GM23248 (cell line): ENCODE data around the gene CLPX. TPM values are rescaled to one million over a fixed set of nuclear protein-coding genes. Genes with fewer than 3 reads are reported as not detected.
A peak's percentile ranks its signal among the peaks of the same experiment; 100 is the strongest.

Experiments
- DNase-seq: peaks from one replicate; pipeline ENCODE4 v3.0.0-alpha.2; 2015
- H2AFZ ChIP-seq: fragments of 200-600 bp; sonication (generic); 2 replicates; pipeline ENCODE4 v1.6.1; 2016; ENCODE audit warnings: antibody characterized with exemption
- H3F3A ChIP-seq: fragments of 200-600 bp; sonication (generic); 2 replicates; pipeline ENCODE4 v1.6.1; 2016; ENCODE audit warnings: mild to moderate bottlenecking, antibody characterized with exemption, mixed run types; ENCODE audit not compliant: insufficient read depth
- H3K27ac ChIP-seq: fragments of 200-600 bp; sonication (generic); 2 replicates; pipeline ENCODE4 v1.5.1; 2016; ENCODE audit warnings: mild to moderate bottlenecking
- H3K27me3 ChIP-seq: fragments of 200-600 bp; sonication (generic); replicated peaks from 2 replicates; pipeline ENCODE4 v1.6.1; 2016; ENCODE audit warnings: mild to moderate bottlenecking; ENCODE audit not compliant: insufficient read depth
- H3K36me3 ChIP-seq: fragments of 200-600 bp; sonication (generic); 2 replicates; pipeline ENCODE4 v1.6.1; 2016; ENCODE audit warnings: low read depth, mild to moderate bottlenecking
- H3K4me1 ChIP-seq: fragments of 200-600 bp; sonication (generic); 2 replicates; pipeline ENCODE4 v1.6.1; 2016; ENCODE audit warnings: mild to moderate bottlenecking; ENCODE audit not compliant: insufficient read depth
- H3K4me2 ChIP-seq: fragments of 200-600 bp; sonication (generic); one replicate; pipeline ENCODE4 v1.6.1; 2016; ENCODE audit warnings: mild to moderate bottlenecking; ENCODE audit not compliant: unreplicated experiment
- H3K4me3 ChIP-seq: fragments of 200-600 bp; sonication (generic); 2 replicates; pipeline ENCODE4 v1.5.1; 2016; ENCODE audit warnings: mild to moderate bottlenecking
- H3K79me2 ChIP-seq: fragments of 200-600 bp; sonication (generic); 2 replicates; pipeline ENCODE4 v1.6.1; 2016; ENCODE audit warnings: mild to moderate bottlenecking; ENCODE audit not compliant: insufficient read depth
- H3K9ac ChIP-seq: fragments of 200-600 bp; sonication (generic); 2 replicates; pipeline ENCODE4 v1.6.1; 2016; ENCODE audit warnings: mild to moderate bottlenecking
- H3K9me2 ChIP-seq: fragments of 200-600 bp; sonication (generic); 2 replicates; pipeline ENCODE4 v1.6.1; 2016; ENCODE audit warnings: mixed run types, mild to moderate bottlenecking, moderate library complexity; ENCODE audit not compliant: insufficient read depth
- H3K9me3 ChIP-seq: fragments of 200-600 bp; sonication (generic); one replicate; pipeline ENCODE4 v1.6.1; 2017; ENCODE audit warnings: low read depth
- H4K20me1 ChIP-seq: fragments of 200-600 bp; sonication (generic); 2 replicates; pipeline ENCODE4 v1.6.0; 2016; ENCODE audit not compliant: insufficient read depth
- EZH2 ChIP-seq: fragments of 200-600 bp; sonication (generic); IDR thresholded peaks from 2 replicates; pipeline ENCODE4 v1.6.1; 2018; ENCODE audit warnings: antibody characterized with exemption, mild to moderate bottlenecking; ENCODE audit not compliant: insufficient read depth, poor library complexity, severe bottlenecking
- EZH2phosphoT487 ChIP-seq: fragments of 200-600 bp; sonication (generic); IDR thresholded peaks from 2 replicates; pipeline ENCODE4 v1.6.1; 2018; ENCODE audit warnings: antibody characterized with exemption, moderate library complexity, mild to moderate bottlenecking, low read depth; ENCODE audit not compliant: insufficient read depth
- WGBS, 2 experiments: methylation state at CpG; one replicate each; pipeline ENCODE4 v1.1.6; 2015 to 2017; ENCODE audit warnings: low lambda C conversion rate in 2 of 2, low coverage in 1 of 2; ENCODE audit errors: missing lambda C conversion rate in 2 of 2; 5-methylcytosine and 5-hydroxymethylcytosine counted together
- in situ Hi-C: fragments of 300-500 bp; cut with MboI; formaldehyde crosslinking; loops from 2 replicates; pipeline ENCODE4 v1.15.0; 2020
- polyA plus RNA-seq: library from polyadenylated mRNA; unstranded; fragments of >200 nt; fragmentation: Nextera tagmentation; extraction: Ambion mirVana; gene quantifications from 2 replicates; pipeline ENCODE4 v1.2.1, GENCODE V29; 2016
- total RNA-seq: library from RNA; depleted of rRNA; stranded (reverse); fragments of >200 nt; shearing (Covaris generic); gene quantifications from 2 replicates; pipeline ENCODE4 v1.2.3, GENCODE V29; 2014

Gene CLPX
- total and polyA plus RNA-seq, 2 experiments from 2014 or later = 22.8 to 33.1 TPM

DNA sequence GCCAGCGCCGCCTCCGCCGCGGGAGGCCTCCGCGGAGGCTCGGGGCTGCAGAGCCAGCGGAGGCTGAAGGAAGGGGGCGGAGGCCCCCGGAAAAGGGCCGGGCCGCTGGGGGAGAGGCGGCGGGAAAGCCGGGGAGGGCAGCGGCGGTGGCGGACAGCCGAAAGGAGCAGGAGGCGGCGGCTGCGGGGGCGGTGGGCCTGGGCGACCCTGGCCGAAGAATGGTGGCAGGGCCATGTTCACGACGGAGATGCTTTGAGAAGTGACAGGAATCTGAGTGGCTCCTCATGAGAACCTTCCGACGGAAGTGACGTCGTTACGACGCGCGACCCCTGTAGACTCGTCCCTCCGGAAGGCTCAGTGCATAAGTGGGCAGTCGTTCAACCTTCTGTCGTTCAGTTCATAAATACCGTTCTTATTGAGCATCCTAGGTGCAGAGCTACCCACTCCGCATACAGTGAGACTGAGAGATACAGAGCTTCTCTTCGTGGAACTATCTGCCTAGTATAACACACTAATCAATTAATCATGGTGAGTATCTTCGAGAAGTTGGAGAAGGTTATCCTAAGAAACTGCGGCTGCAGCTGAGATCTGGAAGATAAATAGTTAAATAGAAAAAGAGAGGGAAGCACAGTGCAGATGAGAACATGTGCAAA is 51.5 kb downstream of the CLPX start, which contains the start of gene PDCD7:
TSS of gene PDCD7 (minus strand) at position 261 of the 653 bp plus-strand sequence. CDS start at position 234, 27 bp downstream.
- H3K4me3 ChIP-seq = peak within 1 kb of the TSS; percentile 89
- H4K20me1 ChIP-seq = no peaks in the 10 kb centered on the region
- no peaks in the 10 kb centered on the region for H3K9me2 ChIP-seq
- H3K9ac ChIP-seq = peak within 1 kb of the TSS; percentile 91
- DNase-seq = peak; percentile 96
- no peaks in the 10 kb centered on the region for H3K27me3 ChIP-seq
- in situ Hi-C loops = no loop called here
- peak within 1 kb of the TSS; percentile 99 for H3K4me2 ChIP-seq
- no peaks in the 10 kb centered on the region for H3F3A ChIP-seq
- 2 to 4% methylated on average over 15 to 45 of the region's 45 CpGs for WGBS, 2 experiments
- TF ChIP-seq EZH2phosphoT487 (no peak), EZH2 (no peak)
- H3K27ac ChIP-seq = peak within 1 kb of the TSS; percentile 61
- peak within 1 kb of the TSS; percentile 99 for H2AFZ ChIP-seq
- H3K79me2 ChIP-seq = peaks cover 42% of the 10 kb centered on the region
- peaks cover 10% of the 10 kb centered on the region; the same call in 1 of the 2 replicates for H3K36me3 ChIP-seq
- H3K4me1 ChIP-seq = peaks cover 8% of the 10 kb centered on the region
- H3K9me3 ChIP-seq = no peaks in the 10 kb centered on the region

DNA sequence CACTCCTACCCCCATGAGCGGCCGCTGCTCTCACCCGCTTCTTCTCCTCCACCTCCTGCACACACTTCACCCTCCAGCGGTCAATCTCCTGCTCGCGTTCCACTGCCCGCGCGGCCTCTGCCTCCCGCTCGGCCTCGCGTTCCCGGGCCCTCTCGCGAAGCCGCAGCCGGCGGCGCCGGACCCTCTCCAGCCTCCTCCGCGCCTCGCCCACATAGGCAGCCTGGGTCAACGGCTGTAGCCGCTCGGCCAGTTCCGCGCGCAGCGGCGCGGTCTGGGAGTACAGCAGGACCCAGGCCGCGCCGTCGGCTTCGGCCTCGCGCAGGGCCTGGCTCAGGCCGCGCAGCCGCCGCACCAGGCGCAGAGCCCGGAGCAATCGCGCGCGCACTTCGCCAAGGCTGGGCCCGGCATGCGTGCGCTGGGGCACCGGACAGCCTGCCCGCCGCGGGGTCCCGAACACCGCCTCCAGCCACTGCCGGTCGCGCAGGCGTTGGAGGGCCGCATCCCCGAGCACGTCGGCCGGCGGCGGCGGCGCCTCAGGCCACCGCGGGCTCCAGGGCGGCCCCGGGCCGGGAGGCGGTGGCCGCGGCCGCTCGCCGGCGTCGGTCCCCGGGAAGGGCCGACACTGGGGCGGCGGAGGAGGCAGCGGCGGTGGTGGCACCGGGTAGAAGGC is 52.1 kb downstream of the CLPX start:
- H3K9me2 ChIP-seq = no peaks in the 10 kb centered on the region
- peaks cover 16% of the 10 kb centered on the region for H3K36me3 ChIP-seq
- peak overlapping the region; percentile 89 for H3K4me3 ChIP-seq
- H4K20me1 ChIP-seq = no peaks in the 10 kb centered on the region
- peak; percentile 83 for DNase-seq
- H3F3A ChIP-seq = no peaks in the 10 kb centered on the region
- H3K4me2 ChIP-seq = peak overlapping the region; percentile 97
- WGBS, 2 experiments = 0 to 1% methylated on average over 77 to 87 of the region's 93 CpGs
- H3K9ac ChIP-seq = peak overlapping the region; percentile 91
- no peak for TF ChIP-seq EZH2
- in situ Hi-C loops = no loop called here
- no peaks in the 10 kb centered on the region for H3K9me3 ChIP-seq
- peaks cover 49% of the 10 kb centered on the region for H3K79me2 ChIP-seq
- peaks cover 8% of the 10 kb centered on the region for H3K4me1 ChIP-seq
- H3K27me3 ChIP-seq = no peaks in the 10 kb centered on the region
- peak overlapping the region; percentile 61 for H3K27ac ChIP-seq
- peak overlapping the region; percentile 56 for H2AFZ ChIP-seq

DNA sequence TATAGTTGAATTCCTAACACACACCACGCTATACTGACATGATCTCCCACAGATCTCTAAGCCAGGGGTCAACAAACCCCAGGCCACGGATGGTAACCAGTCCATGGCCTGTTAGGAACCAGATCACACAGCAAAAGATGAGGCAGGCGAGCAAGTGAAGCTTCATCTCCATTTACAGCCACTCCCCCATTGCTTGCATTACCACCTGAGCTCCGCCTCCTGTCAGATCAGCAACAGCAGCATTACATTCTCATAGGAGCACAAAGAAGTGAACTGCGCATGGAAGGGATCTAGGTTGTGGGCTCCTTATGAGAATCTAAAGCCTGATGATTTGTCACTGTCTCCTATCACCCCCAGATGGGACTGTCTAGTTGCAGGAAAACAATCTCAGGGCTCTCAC is 54.2 kb downstream of the CLPX start:
- H3K9me2 ChIP-seq = no peaks in the 10 kb centered on the region
- H3K27me3 ChIP-seq = no peaks in the 10 kb centered on the region
- in situ Hi-C loops = no loop called here
- H3K4me2 ChIP-seq = no peak overlapping the region
- H3K79me2 ChIP-seq = peaks cover 70% of the 10 kb centered on the region
- H3F3A ChIP-seq = no peaks in the 10 kb centered on the region
- TF ChIP-seq EZH2phosphoT487 = no peak
- no peak for TF ChIP-seq EZH2
- no peaks in the 10 kb centered on the region for H3K9me3 ChIP-seq
- H3K4me1 ChIP-seq = peaks cover 8% of the 10 kb centered on the region
- H4K20me1 ChIP-seq = no peaks in the 10 kb centered on the region
- peaks cover 26% of the 10 kb centered on the region for H3K36me3 ChIP-seq
- WGBS, 2 experiments = 81 to 84% methylated on average over 5 of the region's 5 CpGs
- no peak for DNase-seq
- no peak overlapping the region for H3K27ac ChIP-seq
- H3K9ac ChIP-seq = no peak overlapping the region
- H3K4me3 ChIP-seq = no peak overlapping the region
- no peak overlapping the region for H2AFZ ChIP-seq

DNA sequence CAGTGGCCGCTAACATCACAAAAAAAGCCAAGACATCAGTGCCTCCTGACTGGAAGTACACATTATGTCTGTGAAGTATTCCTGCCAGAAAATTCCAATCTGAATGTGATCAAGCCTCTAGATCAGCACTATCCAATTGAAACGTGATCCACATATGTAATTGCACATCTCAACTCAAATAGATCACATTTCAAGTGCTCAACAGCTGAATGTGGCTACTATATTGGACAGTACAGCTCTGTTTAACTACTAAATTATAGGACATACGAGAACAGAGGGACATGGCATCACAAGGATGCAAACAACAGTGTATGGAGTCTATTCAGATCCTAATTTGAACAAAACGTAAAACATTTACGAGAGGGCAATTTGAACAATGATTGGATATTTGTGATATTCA is 69.6 kb downstream of the CLPX start:
- Histone ChIP-seq H4K20me1 (no peaks in the 10 kb centered on the region), H3K9ac (0 out of 2 replicates have a peak overlapping the region, but pooled peaks have one; percentile 5), H3K36me3 (peaks cover 47% of the 10 kb centered on the region), H3K79me2 (0 out of 2 replicates have a peak, but pooled peaks cover 2% of the 10 kb centered on the region), H3K4me3 (no peak overlapping the region), H3F3A (peaks cover 16% of the 10 kb centered on the region), H3K9me2 (no peaks in the 10 kb centered on the region), H3K27me3 (no peaks in the 10 kb centered on the region), H2AFZ (no peak overlapping the region), H3K4me2 (no peak overlapping the region), H3K9me3 (no peaks in the 10 kb centered on the region), H3K27ac (no peak overlapping the region), H3K4me1 (no peaks in the 10 kb centered on the region)
- 73 to 76% methylated on average over 5 of the region's 5 CpGs for WGBS, 2 experiments
- no peak for DNase-seq
- in situ Hi-C loops = no loop called here
- TF ChIP-seq EZH2phosphoT487 = no peak
- no peak for TF ChIP-seq EZH2
